Tongue (tissue), 2 donors: ENCODE measurements around the gene LCE6A. TPM values are rescaled to one million over a fixed set of nuclear protein-coding genes. Genes with fewer than 3 reads are reported as not detected.

Experiments used
- DNase-seq: peaks from one replicate; pipeline ENCODE4 v3.0.0-alpha.2; 2015
- total RNA-seq: library from RNA; depleted of rRNA; stranded (reverse); fragments of >200 nt; gene quantifications from one replicate; pipeline ENCODE4 v1.2.3, GENCODE V29; 2014

LCE6A gene
- not detected for total RNA-seq

- DNase-seq: peak; percentile 18
Measured at GRCh38 chr1:152842556-152842955, at the start of gene LCE6A. Gene LCE6A, plus strand, starts transcription at chr1:152842856. Its CDS starts 665 bp downstream, at chr1:152843521.

- no peak for DNase-seq
Measured at GRCh38 chr1:152795686-152796085, 47.0 kb upstream of the LCE6A start.

- no peak for DNase-seq
Measured at GRCh38 chr1:152796421-152796820, 46.2 kb upstream of the LCE6A start, which contains the start of gene LCE1D. Gene LCE1D, plus strand, starts transcription at chr1:152796721. Its CDS starts 1,074 bp downstream, at chr1:152797795.

- DNase-seq: no peak
Measured at GRCh38 chr1:152801333-152801732, 41.3 kb upstream of the LCE6A start.

- no peak for DNase-seq
Measured at GRCh38 chr1:152806576-152806975, 36.1 kb upstream of the LCE6A start, which contains the start of gene LCE1C. Gene LCE1C, minus strand, starts transcription at chr1:152806651. Its CDS starts 1,173 bp downstream, at chr1:152805478.

GRCh38 chr1:152811050-152811449 lies 31.6 kb upstream of the LCE6A start:
- no peak for DNase-seq

- no peak for DNase-seq
Measured at GRCh38 chr1:152811671-152812070, 31.0 kb upstream of the LCE6A start, which contains the start of gene LCE1B. Gene LCE1B, plus strand, starts transcription at chr1:152811971. Its CDS starts 476 bp downstream, at chr1:152812447.

- DNase-seq: no peak
Measured at GRCh38 chr1:152817309-152817708, 25.3 kb upstream of the LCE6A start.

- no peak for DNase-seq
Measured at GRCh38 chr1:152823294-152823693, 19.4 kb upstream of the LCE6A start.

- no peak for DNase-seq
Measured at GRCh38 chr1:152824964-152825363, 17.7 kb upstream of the LCE6A start.

- DNase-seq: no peak
Measured at GRCh38 chr1:152827173-152827572, 15.5 kb upstream of the LCE6A start, which contains the start of gene LCE1A. Gene LCE1A, plus strand, starts transcription at chr1:152827473. Its CDS starts 0 bp downstream, at chr1:152827473.

- no peak for DNase-seq
Measured at GRCh38 chr1:152836870-152837269, 5.8 kb upstream of the LCE6A start.

GRCh38 chr1:152855661-152856060 lies 13.0 kb downstream of the LCE6A start:
- no peak for DNase-seq

GRCh38 chr1:152858062-152858461 lies 15.4 kb downstream of the LCE6A start:
- DNase-seq: no peak

- no peak for DNase-seq
Measured at GRCh38 chr1:152859696-152860095, 17.0 kb downstream of the LCE6A start, which contains the start of gene LCE7A. Gene LCE7A, plus strand, starts transcription at chr1:152859996. Its CDS starts 702 bp downstream, at chr1:152860698.

- DNase-seq: no peak
Measured at GRCh38 chr1:152860129-152860528, 17.5 kb downstream of the LCE6A start.

GRCh38 chr1:152861374-152861773 lies 18.7 kb downstream of the LCE6A start:
- DNase-seq: no peak

GRCh38 chr1:152864443-152864842 lies 21.8 kb downstream of the LCE6A start:
- DNase-seq: no peak

GRCh38 chr1:152866321-152866720 lies 23.7 kb downstream of the LCE6A start:
- no peak for DNase-seq

GRCh38 chr1:152869808-152870419 lies 27.3 kb downstream of the LCE6A start:
- DNase-seq: peak; percentile 89

GRCh38 chr1:152870831-152871730 lies 28.4 kb downstream of the LCE6A start:
- DNase-seq: peak; percentile 50

- DNase-seq: no peak
Measured at GRCh38 chr1:152871731-152872126, 29.1 kb downstream of the LCE6A start.

- peak; percentile 59 for DNase-seq
Measured at GRCh38 chr1:152873495-152873894, 30.8 kb downstream of the LCE6A start.
